HEK293T (cell line): ENCODE results near the gene PROK2.

Source experiments
- BHLHE40 ChIP-seq: fragments of 450-650 bp; IDR thresholded peaks from 2 replicates; pipeline ENCODE4 v1.6.1; 2016; ENCODE audit warnings: mild to moderate bottlenecking, moderate library complexity, borderline replicate concordance
- CTBP1 ChIP-seq: fragments of 450-650 bp; IDR thresholded peaks from 2 replicates; pipeline ENCODE4 v1.6.1; 2016; ENCODE audit warnings: borderline replicate concordance
- FOXA1 ChIP-seq: fragments of 450-650 bp; IDR thresholded peaks from 2 replicates; pipeline ENCODE4 v1.6.1; 2016; ENCODE audit warnings: mild to moderate bottlenecking
- FOXK2 ChIP-seq: fragments of 450-650 bp; IDR thresholded peaks from 2 replicates; pipeline ENCODE4 v1.6.1; 2016; ENCODE audit warnings: mild to moderate bottlenecking
- FOXM1 ChIP-seq: fragments of 450-650 bp; IDR thresholded peaks from 2 replicates; pipeline ENCODE4 v1.6.1; 2017; ENCODE audit warnings: mild to moderate bottlenecking, borderline replicate concordance
- HDGF ChIP-seq: fragments of 450-650 bp; IDR thresholded peaks from 2 replicates; pipeline ENCODE4 v1.6.1; 2017; ENCODE audit warnings: antibody characterized with exemption, borderline replicate concordance
- PKNOX1 ChIP-seq: fragments of 450-650 bp; IDR thresholded peaks from 2 replicates; pipeline ENCODE4 v1.6.1; 2016
- SP1 ChIP-seq: fragments of 450-650 bp; IDR thresholded peaks from 2 replicates; pipeline ENCODE4 v1.6.1; 2017
- SUZ12 ChIP-seq: fragments of 450-650 bp; IDR thresholded peaks from 2 replicates; pipeline ENCODE4 v1.6.1; 2016; ENCODE audit warnings: mild to moderate bottlenecking
- TARDBP ChIP-seq: fragments of 450-650 bp; IDR thresholded peaks from 2 replicates; pipeline ENCODE4 v1.6.1; 2016

- TF ChIP-seq PKNOX1 = no peak
- no peak for TF ChIP-seq HDGF
- no peak for TF ChIP-seq SUZ12
- TF ChIP-seq SP1 = no peak
- TF ChIP-seq TARDBP = no peak
- no peak for TF ChIP-seq FOXM1
- no peak for TF ChIP-seq FOXA1
- no peak for TF ChIP-seq FOXK2
- TF ChIP-seq CTBP1 = no peak
- TF ChIP-seq BHLHE40 = no peak
Measured at GRCh38 chr3:71813704-71814103, 28.8 kb upstream of the PROK2 start.
